ENCODE measurements around the gene PPM1A.

DNA sequence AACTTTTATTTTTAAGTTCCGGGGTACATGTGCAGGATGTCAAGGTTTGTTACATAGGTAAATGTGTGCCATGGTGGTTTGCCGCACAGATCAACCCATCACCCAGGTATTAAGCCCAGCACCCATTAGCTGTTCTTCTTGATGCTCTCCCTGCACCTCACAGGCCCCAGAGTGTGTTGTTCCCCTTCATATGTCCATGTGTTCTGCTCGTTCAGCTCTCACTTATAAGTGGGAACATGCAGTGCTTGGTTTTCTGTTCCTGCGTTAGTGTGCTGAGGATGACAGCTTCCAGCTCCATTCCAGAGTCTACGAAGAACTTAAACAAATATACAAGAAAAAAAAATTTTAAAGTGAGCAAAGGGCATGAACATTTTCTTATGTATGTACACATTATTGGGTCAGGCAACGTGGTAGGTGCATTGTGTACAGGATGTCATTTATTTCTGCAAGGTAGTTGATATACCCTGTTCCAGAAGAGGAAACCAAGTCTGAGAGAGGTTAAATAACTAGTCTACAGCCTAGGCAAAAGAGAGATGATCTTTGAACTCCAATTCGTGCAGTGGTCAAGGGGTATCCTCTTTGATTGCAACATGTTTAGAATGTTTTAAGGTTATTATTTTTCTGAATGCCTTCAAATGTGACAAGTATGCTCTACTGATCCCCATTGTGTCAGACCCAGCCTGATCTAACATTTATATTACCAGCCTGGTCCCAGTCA is 8.7 kb upstream of the PPM1A start:
- TF ChIP-seq, protein P1, sequence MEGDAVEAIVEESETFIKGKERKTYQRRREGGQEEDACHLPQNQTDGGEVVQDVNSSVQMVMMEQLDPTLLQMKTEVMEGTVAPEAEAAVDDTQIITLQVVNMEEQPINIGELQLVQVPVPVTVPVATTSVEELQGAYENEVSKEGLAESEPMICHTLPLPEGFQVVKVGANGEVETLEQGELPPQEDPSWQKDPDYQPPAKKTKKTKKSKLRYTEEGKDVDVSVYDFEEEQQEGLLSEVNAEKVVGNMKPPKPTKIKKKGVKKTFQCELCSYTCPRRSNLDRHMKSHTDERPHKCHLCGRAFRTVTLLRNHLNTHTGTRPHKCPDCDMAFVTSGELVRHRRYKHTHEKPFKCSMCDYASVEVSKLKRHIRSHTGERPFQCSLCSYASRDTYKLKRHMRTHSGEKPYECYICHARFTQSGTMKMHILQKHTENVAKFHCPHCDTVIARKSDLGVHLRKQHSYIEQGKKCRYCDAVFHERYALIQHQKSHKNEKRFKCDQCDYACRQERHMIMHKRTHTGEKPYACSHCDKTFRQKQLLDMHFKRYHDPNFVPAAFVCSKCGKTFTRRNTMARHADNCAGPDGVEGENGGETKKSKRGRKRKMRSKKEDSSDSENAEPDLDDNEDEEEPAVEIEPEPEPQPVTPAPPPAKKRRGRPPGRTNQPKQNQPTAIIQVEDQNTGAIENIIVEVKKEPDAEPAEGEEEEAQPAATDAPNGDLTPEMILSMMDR (IDR thresholded peaks at IDR 0.05) = no peak
- TF ChIP-seq POLR2A (IDR thresholded peaks at IDR 0.05) = no peak
